Gastroesophageal sphincter (tissue), 3 donors: Measurements from ENCODE around the gene ST3GAL6.

ENCODE experiments used
- EP300 ChIP-seq: sonication (generic); formaldehyde crosslinking; IDR thresholded peaks from one replicate; pipeline ENCODE4 v1.6.1; 2017; ENCODE audit warnings: antibody characterized with exemption, mild to moderate bottlenecking
- POLR2A ChIP-seq, 2 donors: fragments of 450-650 bp; IDR thresholded peaks; one replicate each; pipeline ENCODE4 v1.6.1; 2017; ENCODE audit warnings: antibody characterized with exemption in 2 of 2, mild to moderate bottlenecking in 2 of 2, moderate library complexity in 1 of 2
- POLR2AphosphoS5 ChIP-seq: sonication (generic); formaldehyde crosslinking; IDR thresholded peaks from one replicate; pipeline ENCODE4 v1.6.1; 2017; ENCODE audit warnings: antibody characterized with exemption
- TF ChIP-seq, protein P1 (sequence below), 4 experiments: fragments of 200-600 bp in 2 of 4; fragments of 450-650 bp in 2 of 4; sonication (generic) in 1 of 4; IDR thresholded peaks; one replicate each; pipeline ENCODE4 v1.5.1; 2017 to 2019; ENCODE audit warnings: antibody characterized with exemption in 4 of 4, mild to moderate bottlenecking in 2 of 4, moderate library complexity in 2 of 4

- TF ChIP-seq POLR2A (IDR thresholded peaks at IDR 0.05), result no peak
- no peak for TF ChIP-seq EP300
- TF ChIP-seq, protein P1, sequence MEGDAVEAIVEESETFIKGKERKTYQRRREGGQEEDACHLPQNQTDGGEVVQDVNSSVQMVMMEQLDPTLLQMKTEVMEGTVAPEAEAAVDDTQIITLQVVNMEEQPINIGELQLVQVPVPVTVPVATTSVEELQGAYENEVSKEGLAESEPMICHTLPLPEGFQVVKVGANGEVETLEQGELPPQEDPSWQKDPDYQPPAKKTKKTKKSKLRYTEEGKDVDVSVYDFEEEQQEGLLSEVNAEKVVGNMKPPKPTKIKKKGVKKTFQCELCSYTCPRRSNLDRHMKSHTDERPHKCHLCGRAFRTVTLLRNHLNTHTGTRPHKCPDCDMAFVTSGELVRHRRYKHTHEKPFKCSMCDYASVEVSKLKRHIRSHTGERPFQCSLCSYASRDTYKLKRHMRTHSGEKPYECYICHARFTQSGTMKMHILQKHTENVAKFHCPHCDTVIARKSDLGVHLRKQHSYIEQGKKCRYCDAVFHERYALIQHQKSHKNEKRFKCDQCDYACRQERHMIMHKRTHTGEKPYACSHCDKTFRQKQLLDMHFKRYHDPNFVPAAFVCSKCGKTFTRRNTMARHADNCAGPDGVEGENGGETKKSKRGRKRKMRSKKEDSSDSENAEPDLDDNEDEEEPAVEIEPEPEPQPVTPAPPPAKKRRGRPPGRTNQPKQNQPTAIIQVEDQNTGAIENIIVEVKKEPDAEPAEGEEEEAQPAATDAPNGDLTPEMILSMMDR (IDR thresholded peaks at IDR 0.05), result no peak
- no peak for TF ChIP-seq POLR2AphosphoS5
Measured at GRCh38 chr3:98784042-98784441, 20.9 kb downstream of the ST3GAL6 start.
